Esophagus squamous epithelium (tissue), 5 donors: ENCODE data around the gene PDS5B. TPM values are rescaled to one million over a fixed set of nuclear protein-coding genes. Genes with fewer than 3 reads are reported as not detected.

Experiments used
- DNase-seq: peaks from one replicate; lab custom pipeline; 2025; lab: John Stamatoyannopoulos, UW
- H3K27ac ChIP-seq, 4 donors: fragments of 200-600 bp; sonication (generic); one replicate each; pipeline ENCODE4 v1.5.1; 2016 to 2019; ENCODE audit warnings: mild to moderate bottlenecking in 1 of 4
- H3K27me3 ChIP-seq, 4 donors: fragments of 200-600 bp; sonication (generic); 1 replicate in 3 of 4; 2 replicates in 1 of 4; pipeline versions ENCODE4 v1.5.1 to v1.6.0; 2017 to 2021; ENCODE audit warnings: antibody characterized with exemption in 1 of 4
- H3K36me3 ChIP-seq, 3 donors: fragments of 200-600 bp; sonication (generic); one replicate each; pipeline ENCODE4 v1.5.1; 2016 to 2019
- H3K4me1 ChIP-seq, 3 donors: fragments of 200-600 bp; sonication (generic); one replicate each; pipeline ENCODE4 v1.5.1; 2017 to 2019
- H3K4me3 ChIP-seq, 4 donors: fragments of 200-600 bp; sonication (generic); 1 replicate in 3 of 4; 2 replicates in 1 of 4; pipeline ENCODE4 v1.5.1; 2016 to 2019; ENCODE audit warnings: mild to moderate bottlenecking in 2 of 4, moderate library complexity in 1 of 4
- H3K9me3 ChIP-seq, 3 donors: fragments of 200-600 bp; sonication (generic); one replicate each; pipeline ENCODE4 v1.5.1; 2016 to 2019
- POLR2A ChIP-seq, 4 donors: fragments of 450-650 bp; IDR thresholded peaks; one replicate each; pipeline ENCODE4 v1.6.1; 2017; ENCODE audit warnings: antibody characterized with exemption in 4 of 4, mild to moderate bottlenecking in 4 of 4, moderate library complexity in 3 of 4
- WGBS, 2 donors: methylation state at CpG; one replicate each; pipeline ENCODE4 v1.1.5; 2018; 5-methylcytosine and 5-hydroxymethylcytosine counted together
- intact Hi-C: fragments of 100-400 bp; cut with DNase I; formaldehyde crosslinking; loops from one replicate; pipeline ENCODE4 v1.15.0; 2022
- total RNA-seq, 4 donors: library from RNA; depleted of rRNA; stranded (reverse); fragments of >200 nt; gene quantifications; one replicate each; pipeline ENCODE4 v1.1.0, GENCODE V29; 2016
- TF ChIP-seq, protein P1 (sequence below), 6 experiments: fragments of 450-650 bp in 4 of 6; fragments of 200-600 bp in 2 of 6; sonication (generic) in 2 of 6; IDR thresholded peaks; one replicate each; pipeline ENCODE4 v1.5.1; 2016 to 2019; ENCODE audit warnings: antibody characterized with exemption in 6 of 6, mild to moderate bottlenecking in 4 of 6, moderate library complexity in 4 of 6
- donor health status: DM: yes; HTN: yes; CAD: no.

The PDS5B gene
- total RNA-seq, 4 donors from 2014 or later: 8.9 to 23.5 (median 15.1) TPM

DNA sequence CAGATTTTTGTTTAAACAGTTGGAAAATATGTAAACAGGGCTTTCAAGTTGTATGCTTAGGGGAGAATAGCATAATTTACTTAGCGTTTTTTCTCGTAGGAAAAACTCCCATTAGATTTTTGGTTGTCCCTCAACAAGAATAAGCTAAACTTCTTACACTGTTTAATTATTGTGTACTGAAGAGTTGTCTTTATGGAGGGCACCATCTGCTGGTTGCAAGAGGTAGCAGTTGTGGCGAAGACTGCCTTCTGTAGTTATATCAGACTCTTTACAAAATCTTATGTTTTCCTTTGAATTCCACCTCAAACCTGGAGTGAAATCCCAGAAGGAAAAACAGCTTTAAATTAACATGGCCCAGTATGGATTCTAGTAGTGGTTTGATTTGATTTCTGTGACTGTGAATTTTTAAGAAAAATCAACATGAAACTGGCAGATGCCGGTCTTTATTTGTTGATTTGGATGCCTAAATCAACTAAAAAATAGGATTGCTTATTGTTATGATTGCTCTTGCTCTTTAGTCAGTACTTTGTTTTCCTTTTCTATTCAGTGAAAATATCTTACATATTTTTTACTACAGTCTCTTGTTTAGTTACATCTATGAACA is 53.4 kb downstream of the PDS5B start:
- H3K27ac ChIP-seq: no peak overlapping the region
- no peak for DNase-seq
- no peak overlapping the region for H3K4me3 ChIP-seq
- H3K4me1 ChIP-seq: peaks cover 0 to 30% (median 0%) of the 10 kb centered on the region in 3 donors
- no peaks in the 10 kb centered on the region for H3K27me3 ChIP-seq
- TF ChIP-seq, protein P1, sequence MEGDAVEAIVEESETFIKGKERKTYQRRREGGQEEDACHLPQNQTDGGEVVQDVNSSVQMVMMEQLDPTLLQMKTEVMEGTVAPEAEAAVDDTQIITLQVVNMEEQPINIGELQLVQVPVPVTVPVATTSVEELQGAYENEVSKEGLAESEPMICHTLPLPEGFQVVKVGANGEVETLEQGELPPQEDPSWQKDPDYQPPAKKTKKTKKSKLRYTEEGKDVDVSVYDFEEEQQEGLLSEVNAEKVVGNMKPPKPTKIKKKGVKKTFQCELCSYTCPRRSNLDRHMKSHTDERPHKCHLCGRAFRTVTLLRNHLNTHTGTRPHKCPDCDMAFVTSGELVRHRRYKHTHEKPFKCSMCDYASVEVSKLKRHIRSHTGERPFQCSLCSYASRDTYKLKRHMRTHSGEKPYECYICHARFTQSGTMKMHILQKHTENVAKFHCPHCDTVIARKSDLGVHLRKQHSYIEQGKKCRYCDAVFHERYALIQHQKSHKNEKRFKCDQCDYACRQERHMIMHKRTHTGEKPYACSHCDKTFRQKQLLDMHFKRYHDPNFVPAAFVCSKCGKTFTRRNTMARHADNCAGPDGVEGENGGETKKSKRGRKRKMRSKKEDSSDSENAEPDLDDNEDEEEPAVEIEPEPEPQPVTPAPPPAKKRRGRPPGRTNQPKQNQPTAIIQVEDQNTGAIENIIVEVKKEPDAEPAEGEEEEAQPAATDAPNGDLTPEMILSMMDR (IDR thresholded peaks at IDR 0.05): peak; percentile 48 to 79 (median 72)
- no peak for TF ChIP-seq POLR2A (IDR thresholded peaks at IDR 0.05)
- no peaks in the 10 kb centered on the region for H3K36me3 ChIP-seq
- no peaks in the 10 kb centered on the region for H3K9me3 ChIP-seq
- 23 to 29% methylated on average over 4 of the region's 4 CpGs for WGBS, 2 donors
- intact Hi-C loops: loop anchor here (5.0 kb wide), 1 partner anchor 52 kb away; the partner anchor contains the start of gene PDS5B

DNA sequence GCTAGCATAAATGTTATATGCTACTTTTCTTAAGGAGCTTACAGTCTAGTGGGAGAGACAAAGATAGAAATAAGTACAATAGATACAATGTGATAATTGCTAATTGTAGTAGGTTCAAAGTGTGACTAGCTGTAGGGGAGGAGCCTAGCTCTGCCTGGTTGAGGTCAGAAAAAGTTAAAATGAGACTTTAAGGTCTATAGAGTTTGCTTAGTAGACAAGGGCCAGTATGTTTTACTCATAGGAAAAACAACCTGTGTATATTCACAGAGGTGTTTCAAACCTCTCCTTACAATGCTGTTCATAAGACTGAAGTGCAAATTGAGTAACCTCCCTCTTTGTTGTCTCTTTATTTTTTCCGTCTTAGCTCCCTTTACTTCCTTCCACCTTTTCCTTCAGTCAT is 56.1 kb downstream of the PDS5B start:
- WGBS, 2 donors: 54 to 68% methylated on average over 1 of the region's 1 CpG
- TF ChIP-seq POLR2A (IDR thresholded peaks at IDR 0.05): no peak
- TF ChIP-seq, protein P1 (IDR thresholded peaks at IDR 0.05): no peak
- no peak for DNase-seq
- H3K4me1 ChIP-seq: peaks cover 0 to 30% (median 0%) of the 10 kb centered on the region in 3 donors
- no peak overlapping the region for H3K27ac ChIP-seq
- H3K36me3 ChIP-seq: no peaks in the 10 kb centered on the region
- intact Hi-C loops: no loop called here
- H3K4me3 ChIP-seq: no peak overlapping the region
- H3K27me3 ChIP-seq: no peaks in the 10 kb centered on the region
- no peaks in the 10 kb centered on the region for H3K9me3 ChIP-seq

DNA sequence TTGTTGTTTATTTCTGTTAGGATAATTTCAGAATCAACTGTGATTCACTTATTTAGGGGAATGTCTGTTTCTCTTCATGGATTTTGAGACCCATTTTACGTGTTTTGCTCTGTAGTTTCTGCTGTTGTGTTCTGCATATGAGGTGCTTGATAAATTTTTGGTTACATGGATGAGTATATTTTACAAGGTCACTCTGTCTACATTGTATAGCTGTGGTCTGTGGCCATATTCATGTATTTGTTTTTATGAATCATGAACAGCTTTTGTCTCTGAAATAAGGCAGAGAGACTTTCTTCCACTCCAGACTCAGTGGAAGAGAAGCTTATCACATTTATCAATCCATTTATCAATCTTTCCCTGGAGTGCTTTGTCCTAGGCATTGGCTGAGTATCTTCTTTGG is 56.6 kb downstream of the PDS5B start:
- H3K4me1 ChIP-seq: peaks cover 0 to 32% (median 0%) of the 10 kb centered on the region in 3 donors
- 59 to 86% methylated on average over 1 of the region's 1 CpG for WGBS, 2 donors
- no peaks in the 10 kb centered on the region for H3K9me3 ChIP-seq
- TF ChIP-seq, protein P1 (IDR thresholded peaks at IDR 0.05): no peak
- no peak for TF ChIP-seq POLR2A (IDR thresholded peaks at IDR 0.05)
- H3K27me3 ChIP-seq: no peaks in the 10 kb centered on the region
- DNase-seq: no peak
- H3K27ac ChIP-seq: no peak overlapping the region
- H3K4me3 ChIP-seq: no peak overlapping the region
- intact Hi-C loops: no loop called here
- no peaks in the 10 kb centered on the region for H3K36me3 ChIP-seq

DNA sequence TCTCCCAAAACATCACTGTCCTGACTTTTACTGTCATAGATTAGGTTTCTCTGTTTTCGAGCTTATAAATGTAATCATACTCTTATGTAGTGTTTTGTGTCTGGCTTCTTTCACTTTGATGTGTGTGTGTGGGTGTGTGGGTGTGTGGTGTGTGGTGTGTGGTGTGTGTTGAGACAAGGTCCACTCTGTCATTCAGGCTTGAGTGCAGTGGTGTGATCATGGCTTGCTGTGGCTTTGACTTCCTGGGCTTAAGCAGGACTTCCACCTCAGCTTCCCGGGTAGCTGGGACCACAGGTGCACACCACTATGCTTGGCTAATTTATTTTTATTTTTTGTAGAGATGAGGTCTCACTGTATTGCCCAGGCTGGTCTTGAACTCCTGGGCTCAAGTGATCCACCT is 59.6 kb downstream of the PDS5B start:
- intact Hi-C loops: no loop called here

DNA sequence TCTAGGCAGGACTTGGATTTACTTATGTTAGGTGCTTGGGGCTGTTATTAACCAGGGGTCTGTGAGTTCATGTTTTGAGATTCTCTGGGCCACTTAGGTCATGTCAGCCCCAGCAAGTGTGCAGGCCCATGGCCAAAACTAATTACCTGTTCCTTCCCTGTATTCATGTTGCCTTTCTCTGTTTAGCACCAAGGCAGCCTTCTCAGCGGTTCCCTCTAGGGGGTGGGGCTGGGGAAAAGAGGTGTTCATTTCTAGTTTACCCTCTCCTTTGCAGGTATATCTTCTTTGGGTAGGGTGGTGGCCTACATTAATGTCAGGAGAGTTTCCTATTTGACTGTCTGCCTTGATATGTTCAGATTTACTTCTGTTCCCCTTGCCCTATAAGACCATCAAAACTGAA is 61.7 kb downstream of the PDS5B start:
- no peak overlapping the region for H3K27ac ChIP-seq
- DNase-seq: no peak
- WGBS, 2 donors: 60 to 71% methylated on average over 1 of the region's 1 CpG
- H3K27me3 ChIP-seq: no peaks in the 10 kb centered on the region
- intact Hi-C loops: no loop called here
- TF ChIP-seq, protein P1 (IDR thresholded peaks at IDR 0.05): no peak
- TF ChIP-seq POLR2A (IDR thresholded peaks at IDR 0.05): no peak
- H3K4me1 ChIP-seq: peaks cover 0 to 16% (median 0%) of the 10 kb centered on the region in 3 donors
- H3K9me3 ChIP-seq: no peaks in the 10 kb centered on the region
- H3K4me3 ChIP-seq: no peak overlapping the region
- no peaks in the 10 kb centered on the region for H3K36me3 ChIP-seq

More for the DNA sequence above, 59.6 kb downstream of the PDS5B start:
- Histone ChIP-seq H3K27ac (no peak overlapping the region), H3K4me3 (no peak overlapping the region), H3K36me3 (no peaks in the 10 kb centered on the region), H3K27me3 (no peaks in the 10 kb centered on the region), H3K4me1 (peaks cover 0 to 23% (median 0%) of the 10 kb centered on the region in 3 donors), H3K9me3 (no peaks in the 10 kb centered on the region)
- DNase-seq: no peak
- WGBS, 2 donors: 70 to 71% methylated on average over 2 of the region's 2 CpGs
- TF ChIP-seq, protein P1 (IDR thresholded peaks at IDR 0.05): no peak
- TF ChIP-seq POLR2A (IDR thresholded peaks at IDR 0.05): no peak
